ENCODE measurements around the gene CLEC4E.

DNA sequence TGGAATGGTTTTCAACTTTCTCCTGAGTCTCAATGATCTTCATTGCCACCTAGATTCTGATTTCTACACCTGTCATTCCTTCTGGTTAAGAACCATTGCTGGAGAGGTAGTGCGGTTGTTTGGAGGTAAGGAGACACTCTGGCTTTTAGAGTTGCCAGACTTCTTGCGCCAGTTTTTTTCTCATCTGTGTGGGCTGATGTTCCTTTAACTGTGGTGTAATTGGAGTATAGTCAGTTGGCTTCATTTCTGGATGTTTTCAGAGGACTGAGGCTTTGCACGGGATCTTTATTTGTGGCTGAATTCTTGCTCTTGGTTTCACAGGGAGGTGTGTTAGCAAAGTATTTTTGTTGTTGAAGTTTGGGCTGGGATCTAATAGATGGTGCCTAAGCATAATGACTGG lies 33.1 kb downstream of the CLEC4E start:
- TF ChIP-seq HES4 (CRISPR knock-in tag; IDR thresholded peaks at IDR 0.05; ENCODE audit: borderline replicate concordance): no peak
- no peak for TF ChIP-seq ADNP (CRISPR knock-in tag; IDR thresholded peaks at IDR 0.05)
- no peak for TF ChIP-seq TAF1 (CRISPR knock-in tag; IDR thresholded peaks at IDR 0.05)
- TF ChIP-seq RAD51 (IDR thresholded peaks at IDR 0.05; ENCODE audit: borderline replicate concordance): no peak
